Endothelial cell of umbilical vein (primary cell): ENCODE data around the gene GALK2. TPM values are rescaled to one million over a fixed set of nuclear protein-coding genes. Genes with fewer than 3 reads are reported as not detected.

Experiments
- BruUV-seq: library from RNA; stranded (reverse); fragments of 400-500 nt; replicated peaks from 2 replicates; lab custom pipeline; 2021; lab: Mats Ljungman, UMichigan
- CTCF ChIA-PET: fragments of 300-600, 350-600 bp; sonication (Branson Sonifier 250); formaldehyde crosslinking; loops from one replicate; lab custom pipeline; 2021; ENCODE audit warnings: antibody characterized with exemption, inconsistent platforms; lab: Charles Lee
- POLR2A ChIA-PET: fragments of 300-600, 350-600 bp; sonication (Branson Sonifier 250); formaldehyde crosslinking; loops from one replicate; lab custom pipeline; 2021; ENCODE audit warnings: antibody characterized with exemption, inconsistent platforms; lab: Charles Lee
- DNase-seq: peaks from one replicate; pipeline ENCODE4 v3.0.0-alpha.2; 2011; ENCODE audit warnings: low read depth, low spot score
- FAIRE-seq: peaks from 2 replicates; lab custom pipeline; 2011; peaks lifted over from hg19 to GRCh38; lab: Jason Lieb, UNC
- H2AFZ ChIP-seq: 2 replicates; pipeline ENCODE4 v1.6.0; 2012; ENCODE audit warnings: low read depth, low read length, control low read depth, inconsistent platforms
- H3K27ac ChIP-seq: 2 replicates; pipeline ENCODE4 v1.5.1; 2011; ENCODE audit warnings: low read depth, mild to moderate bottlenecking, control low read depth, low read length, moderate library complexity; ENCODE audit not compliant: insufficient read depth
- H3K27me3 ChIP-seq, 2 experiments: 2 replicates each; pipeline versions ENCODE4 v1.6.0 to v1.6.1; 2011; ENCODE audit warnings: low read length in 2 of 2, mixed read lengths in 1 of 2; ENCODE audit not compliant: control insufficient read depth in 2 of 2, insufficient read depth in 2 of 2
- H3K36me3 ChIP-seq, 2 experiments: 2 replicates in 1 of 2; 3 replicates in 1 of 2; pipeline ENCODE4 v1.5.1; 2011; ENCODE audit warnings: low read length in 2 of 2, mild to moderate bottlenecking in 1 of 2, moderate library complexity in 1 of 2; ENCODE audit not compliant: control insufficient read depth in 2 of 2, insufficient read depth in 2 of 2; ENCODE audit errors: extremely low read depth in 1 of 2
- H3K4me1 ChIP-seq: 3 replicates; pipeline ENCODE4 v1.5.1; 2011; ENCODE audit warnings: mild to moderate bottlenecking, low read length; ENCODE audit not compliant: control insufficient read depth, insufficient read depth; ENCODE audit errors: extremely low read depth
- H3K4me2 ChIP-seq: 2 replicates; pipeline ENCODE4 v1.6.1; 2011; ENCODE audit warnings: low read length, control low read depth, mixed read lengths; ENCODE audit not compliant: insufficient read depth
- H3K4me3 ChIP-seq, 3 experiments: fragments of 200-600 bp in 1 of 3; sonication (generic), shearing (Covaris generic) in 1 of 3; replicated peaks in 1 of 3; 2 replicates each; pipeline ENCODE4 v1.5.1; 2011 to 2016; ENCODE audit warnings: control low read depth in 3 of 3, low read length in 3 of 3, mild to moderate bottlenecking in 2 of 3, inconsistent platforms in 1 of 3, low read depth in 1 of 3, moderate library complexity in 1 of 3; ENCODE audit not compliant: insufficient read depth in 1 of 3
- H3K79me2 ChIP-seq: 2 replicates; pipeline ENCODE4 v1.6.0; 2012; ENCODE audit warnings: low read length, inconsistent platforms; ENCODE audit not compliant: control insufficient read depth, insufficient read depth
- H3K9ac ChIP-seq: replicated peaks from 2 replicates; pipeline ENCODE3; 2011; ENCODE audit warnings: low read length, control low read depth; ENCODE audit not compliant: insufficient read depth; ENCODE audit errors: extremely low read depth
- H3K9me1 ChIP-seq: replicated peaks from 3 replicates; pipeline ENCODE4 v1.6.0; 2011; ENCODE audit warnings: mild to moderate bottlenecking, low read length; ENCODE audit not compliant: control insufficient read depth, insufficient read depth; ENCODE audit errors: extremely low read depth
- H3K9me3 ChIP-seq: replicated peaks from 2 replicates; pipeline ENCODE4 v1.5.1; 2012; ENCODE audit warnings: low read length, inconsistent platforms; ENCODE audit not compliant: control insufficient read depth, insufficient read depth
- H4K20me1 ChIP-seq: replicated peaks from 2 replicates; pipeline ENCODE3; 2011; ENCODE audit warnings: mild to moderate bottlenecking, low read length; ENCODE audit not compliant: control insufficient read depth, insufficient read depth; ENCODE audit errors: extremely low read depth
- CTCF ChIP-seq, 2 donors: IDR thresholded peaks; 1 replicate in 1 of 2; 2 replicates in 1 of 2; pipeline ENCODE4 v1.5.1; 2011; ENCODE audit warnings: low read length in 2 of 2, mild to moderate bottlenecking in 2 of 2, moderate library complexity in 2 of 2, control low read depth in 1 of 2, inconsistent platforms in 1 of 2, low read depth in 1 of 2; ENCODE audit not compliant: insufficient read depth in 1 of 2; ENCODE audit errors: extremely low read depth in 1 of 2
- EZH2 ChIP-seq: IDR thresholded peaks from 2 replicates; pipeline ENCODE4 v1.6.1; 2012; ENCODE audit warnings: borderline replicate concordance, low read depth, mild to moderate bottlenecking, moderate library complexity, low read length, inconsistent platforms; ENCODE audit not compliant: severe bottlenecking
- FOS ChIP-seq: IDR thresholded peaks from 2 replicates; pipeline ENCODE4 v1.6.1; 2011; ENCODE audit warnings: mild to moderate bottlenecking, low read length, moderate library complexity, borderline replicate concordance; ENCODE audit not compliant: insufficient read depth
- GATA2 ChIP-seq: IDR thresholded peaks from 2 replicates; pipeline ENCODE4 v1.7.0; 2011; ENCODE audit warnings: low read depth, mild to moderate bottlenecking, moderate library complexity, mixed read lengths, low read length; ENCODE audit not compliant: insufficient read length, insufficient read depth
- JUN ChIP-seq: IDR thresholded peaks from 2 replicates; pipeline ENCODE4 v1.6.1; 2011; ENCODE audit warnings: borderline replicate concordance, low read depth; ENCODE audit not compliant: insufficient read length, insufficient read depth
- MAX ChIP-seq: IDR thresholded peaks from 2 replicates; pipeline ENCODE4 v1.6.1; 2011; ENCODE audit not compliant: insufficient read depth, insufficient read length
- MYC ChIP-seq: IDR thresholded peaks from one replicate; pipeline ENCODE4 v1.6.1; 2011; ENCODE audit warnings: mild to moderate bottlenecking, low read depth, low read length
- POLR2A ChIP-seq: IDR thresholded peaks from 2 replicates; pipeline ENCODE4 v1.6.1; 2012; ENCODE audit warnings: low read depth, mild to moderate bottlenecking, control low read depth, low read length
- POLR2AphosphoS5 ChIP-seq: IDR thresholded peaks from 2 replicates; pipeline ENCODE4 v1.6.1; 2012; ENCODE audit warnings: low read depth, mild to moderate bottlenecking, control low read depth, low read length, moderate library complexity; ENCODE audit not compliant: insufficient read depth
- dilution Hi-C: fragments of 300-500 bp; cut with MboI; formaldehyde crosslinking; loops from one replicate; pipeline ENCODE4 v1.15.0; 2019; ENCODE audit warnings: low sequenced_read_pairs; ENCODE audit not compliant: extremely low pct_ligation_motif_present
- intact Hi-C: fragments of 100-400 bp; cut with micrococcal nuclease; formaldehyde crosslinking; loops from one replicate; pipeline ENCODE4 v1.10.0; 2022
- polyA plus RNA-seq, 4 experiments: library from polyadenylated mRNA; depleted of rRNA in 3 of 4; stranded (reverse) in 3 of 4; unstranded in 1 of 4; fragments of >200 nt; gene quantifications; 2 replicates each; pipeline versions ENCODE4 v1.2.1 to v1.2.3, GENCODE V29; 2011 to 2012; ENCODE audit warnings: missing spikeins in 1 of 4
- total RNA-seq: library from RNA; stranded (reverse); gene quantifications from 2 replicates; pipeline ENCODE4 v1.2.3, GENCODE V29; 2021

Gene GALK2
- total and polyA plus RNA-seq, 2 donors (not counting 3 experiments of a cell fraction or from before 2014, with no cell fraction given): 19.9 to 31.3 TPM

- H3K9me1 ChIP-seq: no peaks in the 10 kb centered on the region
- H3K79me2 ChIP-seq: no peaks in the 10 kb centered on the region
- no peak for TF ChIP-seq POLR2AphosphoS5
- TF ChIP-seq POLR2A: no peak
- no peak for TF ChIP-seq MAX
- TF ChIP-seq MYC: no peak
- no peak for TF ChIP-seq JUN
- TF ChIP-seq FOS: no peak
- no peak for TF ChIP-seq GATA2
- no peak for TF ChIP-seq EZH2
- no peak for TF ChIP-seq CTCF (IDR thresholded peaks at IDR 0.05; ENCODE audit: extremely low read depth in 1 of 2, insufficient read depth in 1 of 2, low read depth in 1 of 2, low read length in 2 of 2)
- intact Hi-C loops: no loop called here
- no peaks in the 10 kb centered on the region for H3K4me1 ChIP-seq
- CTCF ChIA-PET: no interaction called here
- H3K27me3 ChIP-seq: no peaks in the 10 kb centered on the region
- H3K4me2 ChIP-seq: no peak overlapping the region
- no peaks in the 10 kb centered on the region for H4K20me1 ChIP-seq
- no peaks in the 10 kb centered on the region for H3K9me3 ChIP-seq
- no peak overlapping the region for H3K4me3 ChIP-seq
- no peak overlapping the region for H2AFZ ChIP-seq
- H3K27ac ChIP-seq: no peak overlapping the region
- no peaks in the 10 kb centered on the region for H3K36me3 ChIP-seq
- POLR2A ChIA-PET: no interaction called here
- dilution Hi-C loops: no loop called here
- DNase-seq: no peak
- FAIRE-seq: no peak
- no peak overlapping the region for H3K9ac ChIP-seq
- BruUV-seq: no TSS peak
Measured at GRCh38 chr15:49278751-49279150, 108.7 kb downstream of the GALK2 start.
